K562 (cell line): ENCODE measurements around the gene GCNT1. TPM values are rescaled to one million over a fixed set of nuclear protein-coding genes. Genes with fewer than 3 reads are reported as not detected.

Source experiments
- ARNT ChIP-seq, 2 experiments: fragments of 450-650 bp; IDR thresholded peaks; 2 replicates each; pipeline ENCODE4 v1.6.1; 2016; ENCODE audit warnings: mild to moderate bottlenecking in 1 of 2
- DPF2 ChIP-seq: fragments of 450-650 bp; IDR thresholded peaks from 2 replicates; pipeline ENCODE4 v1.6.1; 2016
- ETS2 ChIP-seq: IDR thresholded peaks from 2 replicates; pipeline ENCODE4 v1.6.1; 2016; ENCODE audit warnings: borderline replicate concordance, missing genetic modification characterization, mild to moderate bottlenecking, moderate library complexity, missing compliant biosample characterization; ENCODE audit not compliant: poor library complexity, severe bottlenecking
- FOXM1 ChIP-seq, 2 experiments: fragments of 450-650 bp in 1 of 2; sonication (generic) in 1 of 2; formaldehyde crosslinking in 1 of 2; IDR thresholded peaks; 2 replicates each; pipeline versions ENCODE4 v1.6.1 to v1.9.0; 2017 to 2022; ENCODE audit warnings: low read depth in 2 of 2, mild to moderate bottlenecking in 2 of 2, missing genetic modification reagents in 1 of 2, moderate library complexity in 1 of 2
- GATAD2A ChIP-seq: fragments of 450-650 bp; IDR thresholded peaks from 2 replicates; pipeline ENCODE4 v1.6.1; 2017
- KDM1A ChIP-seq, 2 experiments: fragments of 450-650 bp; IDR thresholded peaks; 2 replicates each; pipeline ENCODE4 v1.6.1; 2016; ENCODE audit warnings: mild to moderate bottlenecking in 2 of 2
- KLF16 ChIP-seq: IDR thresholded peaks from 2 replicates; pipeline ENCODE4 v1.6.1; 2016; ENCODE audit warnings: antibody characterized with exemption
- L3MBTL2 ChIP-seq: fragments of 450-650 bp; IDR thresholded peaks from 2 replicates; pipeline ENCODE4 v1.6.1; 2016; ENCODE audit warnings: mild to moderate bottlenecking, moderate library complexity
- MTA2 ChIP-seq: fragments of 450-650 bp; IDR thresholded peaks from 2 replicates; pipeline ENCODE4 v1.6.1; 2016; ENCODE audit warnings: low read depth
- NCOA1 ChIP-seq: fragments of 450-650 bp; IDR thresholded peaks from 2 replicates; pipeline ENCODE4 v1.6.1; 2016; ENCODE audit warnings: low read depth
- NR2C2 ChIP-seq, 2 experiments: fragments of 200-800 bp in 1 of 2; sonication (Bioruptor generic) in 1 of 2; sonication (generic) in 1 of 2; formaldehyde crosslinking in 1 of 2; IDR thresholded peaks; 2 replicates each; pipeline versions ENCODE4 v1.6.1 to v1.8.0; 2016 to 2022; ENCODE audit warnings: mild to moderate bottlenecking in 1 of 2, missing compliant biosample characterization in 1 of 2, missing genetic modification characterization in 1 of 2, missing genetic modification reagents in 1 of 2
- POLR2AphosphoS5 ChIP-seq: IDR thresholded peaks from 2 replicates; pipeline ENCODE4 v1.6.1; 2011; ENCODE audit warnings: mild to moderate bottlenecking, low read depth, low read length, moderate library complexity; ENCODE audit not compliant: control insufficient read depth, insufficient read depth
- SMAD4 ChIP-seq: fragments of 250-450 bp; sonication (Bioruptor Pico); conservative IDR thresholded peaks from 2 replicates; pipeline ENCODE4 v1.8.0; 2021; ENCODE audit warnings: inconsistent platforms, mild to moderate bottlenecking, moderate library complexity
- SRSF7 ChIP-seq: fragments of 200-400 bp; formaldehyde crosslinking; optimal IDR thresholded peaks from 2 replicates; pipeline ENCODE3; 2017; ENCODE audit warnings: mild to moderate bottlenecking, low read depth, low read length
- TBL1XR1 ChIP-seq, 2 experiments: IDR thresholded peaks; 2 replicates each; pipeline ENCODE4 v1.6.1; 2012; ENCODE audit warnings: improper control_type of control experiment in 2 of 2, low read length in 2 of 2, mild to moderate bottlenecking in 1 of 2
- ZBTB11 ChIP-seq, 3 experiments: fragments of 200-800 bp in 1 of 3; fragments of 250-450 bp in 1 of 3; fragments of 450-650 bp in 1 of 3; sonication (Bioruptor Pico) in 1 of 3; sonication (Bioruptor generic) in 1 of 3; formaldehyde crosslinking in 1 of 3; IDR thresholded peaks; 2 replicates each; pipeline versions ENCODE4 v1.6.1 to v1.8.0; 2016 to 2022; ENCODE audit warnings: mild to moderate bottlenecking in 2 of 3, missing genetic modification characterization in 2 of 3, missing compliant biosample characterization in 1 of 3, moderate library complexity in 1 of 3
- ZEB2 ChIP-seq: fragments of 450-650 bp; IDR thresholded peaks from 2 replicates; pipeline ENCODE4 v1.6.1; 2016
- polyA plus RNA-seq, 8 experiments: library from polyadenylated mRNA; depleted of rRNA in 4 of 8; stranded (reverse) in 5 of 8; unstranded in 3 of 8; fragments of >200 nt; fragmentation: Nextera tagmentation in 2 of 8; fragmentation: Illumina TruSeq in 1 of 8; extraction: Ambion mirVana in 2 of 8; extraction: Trizol in 1 of 8; gene quantifications; 2 replicates each; pipeline versions ENCODE4 v1.2.1 to v1.2.3, GENCODE V29; 2011 to 2014; ENCODE audit warnings: inconsistent platforms in 1 of 8, missing spikeins in 1 of 8
- total RNA-seq, 7 experiments: library from RNA; depleted of rRNA in 6 of 7; stranded (reverse); fragments of >200 nt in 6 of 7; fragmentation: Illumina TruSeq in 2 of 7; extraction: Trizol in 2 of 7; gene quantifications; 2 replicates each; pipeline versions ENCODE4 v1.2.1 to v1.2.3, GENCODE V29; 2011 to 2021; ENCODE audit warnings: low replicate concordance in 1 of 7
- TF ChIP-seq, protein P1 (sequence below), 2 experiments: fragments of 150-350 bp in 1 of 2; IDR thresholded peaks; 2 replicates each; pipeline ENCODE4 v1.6.1; 2012 to 2016; ENCODE audit warnings: low read depth in 2 of 2, low read length in 2 of 2, mild to moderate bottlenecking in 1 of 2, moderate library complexity in 1 of 2
- TF ChIP-seq, protein P2 (sequence below): sonication (generic); formaldehyde crosslinking; IDR thresholded peaks from 2 replicates; pipeline ENCODE4 v1.8.0; 2022; ENCODE audit warnings: missing genetic modification reagents, mild to moderate bottlenecking, moderate library complexity, borderline replicate concordance

The GCNT1 gene
- total and polyA plus RNA-seq, 9 of the 15 experiments (the other 6 are each of a cell fraction or from before 2014, with no cell fraction given), result 0.01 to 0.71 (median 0.10) TPM

GRCh38 chr9:76456202-76456926, 2.6 kb upstream of the GCNT1 start (continued):
- TF ChIP-seq NR2C2 (CRISPR knock-in tag; IDR thresholded peaks at IDR 0.05) (no peak), NR2C2 (tag; IDR thresholded peaks at IDR 0.05) (0 out of 2 replicates have a peak, but pooled peaks have one; percentile 17), SRSF7 (no peak), ARNT (IDR thresholded peaks at IDR 0.05) (peak in 1 of 2 experiments; percentile 46; a peak in 1 of 4 replicates), NCOA1 (peak; percentile 75), DPF2 (peak; percentile 72), GATAD2A (no peak), KDM1A (IDR thresholded peaks at IDR 0.05) (peak; percentile 94 to 95), FOXM1 (IDR thresholded peaks at IDR 0.05; ENCODE audit: low read depth) (peak; percentile 62), FOXM1 (CRISPR knock-in tag; IDR thresholded peaks at IDR 0.05; ENCODE audit: low read depth) (no peak), L3MBTL2 (0 out of 2 replicates have a peak, but pooled peaks have one; percentile 15), ETS2 (tag) (no peak), SMAD4 (peak; percentile 74), POLR2AphosphoS5 (peak; percentile 62; the same call in 1 of the 2 replicates), KLF16 (peak; percentile 90), ZBTB11 (CRISPR knock-in tag; IDR thresholded peaks at IDR 0.05) (peak in 1 of 3 experiments; percentile 32; a peak in 1 of 6 replicates), ZEB2 (0 out of 2 replicates have a peak, but pooled peaks have one; percentile 23), TBL1XR1 (IDR thresholded peaks at IDR 0.05; ENCODE audit: low read length in 2 of 2) (peak in 1 of 2 experiments; percentile 53; a peak in 1 of 4 replicates), MTA2 (peak; percentile 81)
- TF ChIP-seq, protein P1, sequence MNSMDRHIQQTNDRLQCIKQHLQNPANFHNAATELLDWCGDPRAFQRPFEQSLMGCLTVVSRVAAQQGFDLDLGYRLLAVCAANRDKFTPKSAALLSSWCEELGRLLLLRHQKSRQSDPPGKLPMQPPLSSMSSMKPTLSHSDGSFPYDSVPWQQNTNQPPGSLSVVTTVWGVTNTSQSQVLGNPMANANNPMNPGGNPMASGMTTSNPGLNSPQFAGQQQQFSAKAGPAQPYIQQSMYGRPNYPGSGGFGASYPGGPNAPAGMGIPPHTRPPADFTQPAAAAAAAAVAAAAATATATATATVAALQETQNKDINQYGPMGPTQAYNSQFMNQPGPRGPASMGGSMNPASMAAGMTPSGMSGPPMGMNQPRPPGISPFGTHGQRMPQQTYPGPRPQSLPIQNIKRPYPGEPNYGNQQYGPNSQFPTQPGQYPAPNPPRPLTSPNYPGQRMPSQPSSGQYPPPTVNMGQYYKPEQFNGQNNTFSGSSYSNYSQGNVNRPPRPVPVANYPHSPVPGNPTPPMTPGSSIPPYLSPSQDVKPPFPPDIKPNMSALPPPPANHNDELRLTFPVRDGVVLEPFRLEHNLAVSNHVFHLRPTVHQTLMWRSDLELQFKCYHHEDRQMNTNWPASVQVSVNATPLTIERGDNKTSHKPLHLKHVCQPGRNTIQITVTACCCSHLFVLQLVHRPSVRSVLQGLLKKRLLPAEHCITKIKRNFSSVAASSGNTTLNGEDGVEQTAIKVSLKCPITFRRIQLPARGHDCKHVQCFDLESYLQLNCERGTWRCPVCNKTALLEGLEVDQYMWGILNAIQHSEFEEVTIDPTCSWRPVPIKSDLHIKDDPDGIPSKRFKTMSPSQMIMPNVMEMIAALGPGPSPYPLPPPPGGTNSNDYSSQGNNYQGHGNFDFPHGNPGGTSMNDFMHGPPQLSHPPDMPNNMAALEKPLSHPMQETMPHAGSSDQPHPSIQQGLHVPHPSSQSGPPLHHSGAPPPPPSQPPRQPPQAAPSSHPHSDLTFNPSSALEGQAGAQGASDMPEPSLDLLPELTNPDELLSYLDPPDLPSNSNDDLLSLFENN (IDR thresholded peaks at IDR 0.05; ENCODE audit: low read depth in 2 of 2, low read length in 2 of 2), result peak in 1 of 2 experiments; percentile 82; a peak in 2 of 4 replicates
- TF ChIP-seq, protein P2, sequence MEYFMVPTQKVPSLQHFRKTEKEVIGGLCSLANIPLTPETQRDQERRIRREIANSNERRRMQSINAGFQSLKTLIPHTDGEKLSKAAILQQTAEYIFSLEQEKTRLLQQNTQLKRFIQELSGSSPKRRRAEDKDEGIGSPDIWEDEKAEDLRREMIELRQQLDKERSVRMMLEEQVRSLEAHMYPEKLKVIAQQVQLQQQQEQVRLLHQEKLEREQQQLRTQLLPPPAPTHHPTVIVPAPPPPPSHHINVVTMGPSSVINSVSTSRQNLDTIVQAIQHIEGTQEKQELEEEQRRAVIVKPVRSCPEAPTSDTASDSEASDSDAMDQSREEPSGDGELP (CRISPR knock-in tag), result peak; percentile 84
